ENCODE results near the gene LPAR5.
A peak's percentile ranks its signal among the peaks of the same experiment; 100 is the strongest.

LPAR5 gene

DNA sequence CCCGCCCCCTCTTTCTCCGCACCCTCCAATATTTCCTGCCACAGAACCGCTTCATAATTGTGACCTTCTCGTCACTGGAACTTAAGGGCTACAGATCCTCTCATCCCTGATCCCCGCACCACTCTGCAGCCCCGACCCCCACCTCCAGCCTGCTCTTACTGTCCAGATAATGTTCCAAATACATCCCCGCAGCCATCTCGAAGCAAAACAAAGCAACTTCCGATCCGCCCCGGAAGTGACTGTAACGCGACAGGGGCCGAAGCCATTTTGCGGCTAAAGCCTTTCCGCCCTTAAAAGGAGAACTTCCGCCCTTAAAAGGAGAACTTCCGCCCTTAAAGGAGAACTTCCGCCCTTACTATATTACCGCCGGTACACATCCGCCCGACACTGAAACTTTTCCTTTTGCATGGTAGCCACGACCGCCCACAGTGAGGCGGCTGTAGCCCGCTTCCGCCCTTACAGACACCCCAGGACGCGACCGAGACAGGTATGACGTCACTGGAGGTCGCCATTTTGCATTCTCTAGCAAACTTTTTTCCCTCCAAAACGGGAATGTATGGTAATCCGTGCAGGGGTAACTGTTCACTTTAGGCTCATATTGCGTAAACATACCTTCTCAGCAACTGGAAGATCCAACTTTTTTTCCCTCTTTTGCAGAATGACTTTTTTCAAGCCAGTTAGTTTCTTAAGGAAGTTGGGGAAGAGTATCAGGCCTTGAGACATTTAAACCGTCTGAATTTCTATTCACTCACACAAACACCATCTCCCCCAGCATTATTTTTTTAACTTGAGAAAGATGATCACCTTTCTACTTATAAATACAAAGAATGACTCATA lies 27.4 kb upstream of the LPAR5 start, which contains the start of gene ING4 (continued):
- TF ChIP-seq ZNF169 (tag by site-specific recombination; IDR thresholded peaks at IDR 0.05) (no peak), ZXDB (tag by site-specific recombination; IDR thresholded peaks at IDR 0.05) (peak; percentile 99), GFI1B (tag by site-specific recombination; IDR thresholded peaks at IDR 0.05) (no peak), ZNF785 (tag by site-specific recombination; IDR thresholded peaks at IDR 0.05) (no peak), KLF8 (tag by site-specific recombination; IDR thresholded peaks at IDR 0.05) (peak; percentile 96), ZNF501 (tag by site-specific recombination; IDR thresholded peaks at IDR 0.05) (peak; percentile 75), SCRT1 (tag by site-specific recombination; IDR thresholded peaks at IDR 0.05; ENCODE audit: borderline replicate concordance) (no peak), GLIS2 (tag by site-specific recombination; IDR thresholded peaks at IDR 0.05) (peak; percentile 68), ZNF324 (tag by site-specific recombination; IDR thresholded peaks at IDR 0.05) (peak; percentile 83), WT1 (tag by site-specific recombination; IDR thresholded peaks at IDR 0.05) (no peak; the same call in none of the 2 replicates), TCF7L2 (IDR thresholded peaks at IDR 0.05; ENCODE audit: borderline replicate concordance, low read depth, low read length) (no peak), HOXA7 (CRISPR knock-in tag; IDR thresholded peaks at IDR 0.05; ENCODE audit: borderline replicate concordance) (no peak), ZNF19 (tag by site-specific recombination; IDR thresholded peaks at IDR 0.05; ENCODE audit: low read depth) (no peak), YY2 (tag by site-specific recombination; IDR thresholded peaks at IDR 0.05) (peak; percentile 97), ZNF621 (tag by site-specific recombination; IDR thresholded peaks at IDR 0.05) (no peak), ZNF624 (tag by site-specific recombination; IDR thresholded peaks at IDR 0.05) (no peak), ZNF514 (tag by site-specific recombination; IDR thresholded peaks at IDR 0.05) (no peak), ZNF37A (tag by site-specific recombination; IDR thresholded peaks at IDR 0.05) (no peak), ZBTB1 (tag by site-specific recombination; IDR thresholded peaks at IDR 0.05) (no peak), ZNF112 (tag by site-specific recombination; IDR thresholded peaks at IDR 0.05) (no peak), IKZF3 (tag by site-specific recombination; IDR thresholded peaks at IDR 0.05) (peak; percentile 93)
- TF ChIP-seq, protein P1, sequence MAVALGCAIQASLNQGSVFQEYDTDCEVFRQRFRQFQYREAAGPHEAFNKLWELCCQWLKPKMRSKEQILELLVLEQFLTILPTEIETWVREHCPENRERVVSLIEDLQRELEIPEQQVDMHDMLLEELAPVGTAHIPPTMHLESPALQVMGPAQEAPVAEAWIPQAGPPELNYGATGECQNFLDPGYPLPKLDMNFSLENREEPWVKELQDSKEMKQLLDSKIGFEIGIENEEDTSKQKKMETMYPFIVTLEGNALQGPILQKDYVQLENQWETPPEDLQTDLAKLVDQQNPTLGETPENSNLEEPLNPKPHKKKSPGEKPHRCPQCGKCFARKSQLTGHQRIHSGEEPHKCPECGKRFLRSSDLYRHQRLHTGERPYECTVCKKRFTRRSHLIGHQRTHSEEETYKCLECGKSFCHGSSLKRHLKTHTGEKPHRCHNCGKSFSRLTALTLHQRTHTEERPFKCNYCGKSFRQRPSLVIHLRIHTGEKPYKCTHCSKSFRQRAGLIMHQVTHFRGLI (tag by site-specific recombination; IDR thresholded peaks at IDR 0.05) = peak; percentile 17; the same call in 1 of the 2 replicates
- TF ChIP-seq, protein P2, sequence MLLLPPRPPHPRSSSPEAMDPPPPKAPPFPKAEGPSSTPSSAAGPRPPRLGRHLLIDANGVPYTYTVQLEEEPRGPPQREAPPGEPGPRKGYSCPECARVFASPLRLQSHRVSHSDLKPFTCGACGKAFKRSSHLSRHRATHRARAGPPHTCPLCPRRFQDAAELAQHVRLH (tag by site-specific recombination; IDR thresholded peaks at IDR 0.05) = peak; percentile 100
- TF ChIP-seq, protein P3, sequence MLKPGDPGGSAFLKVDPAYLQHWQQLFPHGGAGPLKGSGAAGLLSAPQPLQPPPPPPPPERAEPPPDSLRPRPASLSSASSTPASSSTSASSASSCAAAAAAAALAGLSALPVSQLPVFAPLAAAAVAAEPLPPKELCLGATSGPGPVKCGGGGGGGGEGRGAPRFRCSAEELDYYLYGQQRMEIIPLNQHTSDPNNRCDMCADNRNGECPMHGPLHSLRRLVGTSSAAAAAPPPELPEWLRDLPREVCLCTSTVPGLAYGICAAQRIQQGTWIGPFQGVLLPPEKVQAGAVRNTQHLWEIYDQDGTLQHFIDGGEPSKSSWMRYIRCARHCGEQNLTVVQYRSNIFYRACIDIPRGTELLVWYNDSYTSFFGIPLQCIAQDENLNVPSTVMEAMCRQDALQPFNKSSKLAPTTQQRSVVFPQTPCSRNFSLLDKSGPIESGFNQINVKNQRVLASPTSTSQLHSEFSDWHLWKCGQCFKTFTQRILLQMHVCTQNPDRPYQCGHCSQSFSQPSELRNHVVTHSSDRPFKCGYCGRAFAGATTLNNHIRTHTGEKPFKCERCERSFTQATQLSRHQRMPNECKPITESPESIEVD (tag by site-specific recombination; IDR thresholded peaks at IDR 0.05) = peak; percentile 26; the same call in 1 of the 2 replicates
- TF ChIP-seq, protein P4, sequence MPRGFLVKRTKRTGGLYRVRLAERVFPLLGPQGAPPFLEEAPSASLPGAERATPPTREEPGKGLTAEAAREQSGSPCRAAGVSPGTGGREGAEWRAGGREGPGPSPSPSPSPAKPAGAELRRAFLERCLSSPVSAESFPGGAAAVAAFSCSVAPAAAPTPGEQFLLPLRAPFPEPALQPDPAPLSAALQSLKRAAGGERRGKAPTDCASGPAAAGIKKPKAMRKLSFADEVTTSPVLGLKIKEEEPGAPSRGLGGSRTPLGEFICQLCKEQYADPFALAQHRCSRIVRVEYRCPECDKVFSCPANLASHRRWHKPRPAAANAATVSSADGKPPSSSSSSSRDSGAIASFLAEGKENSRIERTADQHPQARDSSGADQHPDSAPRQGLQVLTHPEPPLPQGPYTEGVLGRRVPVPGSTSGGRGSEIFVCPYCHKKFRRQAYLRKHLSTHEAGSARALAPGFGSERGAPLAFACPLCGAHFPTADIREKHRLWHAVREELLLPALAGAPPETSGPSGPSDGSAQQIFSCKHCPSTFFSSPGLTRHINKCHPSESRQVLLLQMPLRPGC (tag by site-specific recombination; IDR thresholded peaks at IDR 0.05) = peak; percentile 93
- TF ChIP-seq, protein P5, sequence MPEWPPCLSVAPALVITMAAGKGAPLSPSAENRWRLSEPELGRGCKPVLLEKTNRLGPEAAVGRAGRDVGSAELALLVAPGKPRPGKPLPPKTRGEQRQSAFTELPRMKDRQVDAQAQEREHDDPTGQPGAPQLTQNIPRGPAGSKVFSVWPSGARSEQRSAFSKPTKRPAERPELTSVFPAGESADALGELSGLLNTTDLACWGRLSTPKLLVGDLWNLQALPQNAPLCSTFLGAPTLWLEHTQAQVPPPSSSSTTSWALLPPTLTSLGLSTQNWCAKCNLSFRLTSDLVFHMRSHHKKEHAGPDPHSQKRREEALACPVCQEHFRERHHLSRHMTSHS (tag by site-specific recombination; IDR thresholded peaks at IDR 0.05) = no peak
- TF ChIP-seq, protein P6, sequence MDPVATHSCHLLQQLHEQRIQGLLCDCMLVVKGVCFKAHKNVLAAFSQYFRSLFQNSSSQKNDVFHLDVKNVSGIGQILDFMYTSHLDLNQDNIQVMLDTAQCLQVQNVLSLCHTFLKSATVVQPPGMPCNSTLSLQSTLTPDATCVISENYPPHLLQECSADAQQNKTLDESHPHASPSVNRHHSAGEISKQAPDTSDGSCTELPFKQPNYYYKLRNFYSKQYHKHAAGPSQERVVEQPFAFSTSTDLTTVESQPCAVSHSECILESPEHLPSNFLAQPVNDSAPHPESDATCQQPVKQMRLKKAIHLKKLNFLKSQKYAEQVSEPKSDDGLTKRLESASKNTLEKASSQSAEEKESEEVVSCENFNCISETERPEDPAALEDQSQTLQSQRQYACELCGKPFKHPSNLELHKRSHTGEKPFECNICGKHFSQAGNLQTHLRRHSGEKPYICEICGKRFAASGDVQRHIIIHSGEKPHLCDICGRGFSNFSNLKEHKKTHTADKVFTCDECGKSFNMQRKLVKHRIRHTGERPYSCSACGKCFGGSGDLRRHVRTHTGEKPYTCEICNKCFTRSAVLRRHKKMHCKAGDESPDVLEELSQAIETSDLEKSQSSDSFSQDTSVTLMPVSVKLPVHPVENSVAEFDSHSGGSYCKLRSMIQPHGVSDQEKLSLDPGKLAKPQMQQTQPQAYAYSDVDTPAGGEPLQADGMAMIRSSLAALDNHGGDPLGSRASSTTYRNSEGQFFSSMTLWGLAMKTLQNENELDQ (tag by site-specific recombination; IDR thresholded peaks at IDR 0.05; ENCODE audit: low read depth) = no peak
- TF ChIP-seq, protein P7, sequence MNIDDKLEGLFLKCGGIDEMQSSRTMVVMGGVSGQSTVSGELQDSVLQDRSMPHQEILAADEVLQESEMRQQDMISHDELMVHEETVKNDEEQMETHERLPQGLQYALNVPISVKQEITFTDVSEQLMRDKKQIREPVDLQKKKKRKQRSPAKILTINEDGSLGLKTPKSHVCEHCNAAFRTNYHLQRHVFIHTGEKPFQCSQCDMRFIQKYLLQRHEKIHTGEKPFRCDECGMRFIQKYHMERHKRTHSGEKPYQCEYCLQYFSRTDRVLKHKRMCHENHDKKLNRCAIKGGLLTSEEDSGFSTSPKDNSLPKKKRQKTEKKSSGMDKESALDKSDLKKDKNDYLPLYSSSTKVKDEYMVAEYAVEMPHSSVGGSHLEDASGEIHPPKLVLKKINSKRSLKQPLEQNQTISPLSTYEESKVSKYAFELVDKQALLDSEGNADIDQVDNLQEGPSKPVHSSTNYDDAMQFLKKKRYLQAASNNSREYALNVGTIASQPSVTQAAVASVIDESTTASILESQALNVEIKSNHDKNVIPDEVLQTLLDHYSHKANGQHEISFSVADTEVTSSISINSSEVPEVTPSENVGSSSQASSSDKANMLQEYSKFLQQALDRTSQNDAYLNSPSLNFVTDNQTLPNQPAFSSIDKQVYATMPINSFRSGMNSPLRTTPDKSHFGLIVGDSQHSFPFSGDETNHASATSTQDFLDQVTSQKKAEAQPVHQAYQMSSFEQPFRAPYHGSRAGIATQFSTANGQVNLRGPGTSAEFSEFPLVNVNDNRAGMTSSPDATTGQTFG (tag by site-specific recombination; IDR thresholded peaks at IDR 0.05; ENCODE audit: borderline replicate concordance) = no peak
